A673 (cell line): Measurements from ENCODE around the gene IFNL2.

Source experiments
- CTCF ChIP-seq: fragments of 300-800, 200-600 bp; sonication (generic); conservative IDR thresholded peaks from 2 replicates; pipeline ENCODE4 v1.5.1; 2017; ENCODE audit warnings: low read depth, mild to moderate bottlenecking, antibody characterized with exemption, low read length, moderate library complexity, mixed read lengths
- EZH2 ChIP-seq: fragments of 200-600 bp; sonication (generic); IDR thresholded peaks from 2 replicates; pipeline ENCODE4 v1.6.1; 2017; ENCODE audit warnings: borderline replicate concordance, low read depth, mild to moderate bottlenecking, mixed read lengths, antibody characterized with exemption, low read length; ENCODE audit not compliant: poor library complexity, severe bottlenecking

GRCh38 chr19:39303373-39304184 is 35.4 kb downstream of the IFNL2 start:
- TF ChIP-seq EZH2 (no peak), CTCF (no peak)
